ENCODE measurements around the gene OSGIN1.

Gene OSGIN1

DNA sequence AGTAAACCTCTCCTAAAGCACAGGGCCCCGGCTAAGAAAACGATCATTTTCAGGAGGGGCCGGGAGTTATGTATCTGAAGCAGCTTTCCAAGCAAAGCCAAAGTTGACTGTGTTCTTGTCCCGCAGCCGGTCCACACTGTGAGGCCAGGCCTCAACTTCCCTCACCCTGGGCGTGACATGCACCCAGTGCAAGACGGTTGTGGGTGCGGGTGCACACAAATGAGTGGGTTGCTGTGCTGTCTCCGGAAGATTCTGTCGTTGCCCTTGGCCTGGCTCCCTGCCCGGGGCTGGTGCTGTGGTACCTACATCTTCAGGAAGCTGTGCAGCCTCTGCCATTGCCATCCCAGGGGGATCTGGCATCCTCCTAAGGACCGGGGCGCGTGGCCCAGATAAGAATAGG, 37.5 kb upstream of the OSGIN1 start:
- no peak overlapping the region for H3K4me3 ChIP-seq (ENCODE audit: low read depth, low read length)
- no peak for TF ChIP-seq POLR2A (IDR thresholded peaks at IDR 0.05; ENCODE audit: extremely low read depth, insufficient read length)
- TF ChIP-seq MYC (IDR thresholded peaks at IDR 0.05; ENCODE audit: low read depth, low read length) = no peak
- TF ChIP-seq, protein P1, sequence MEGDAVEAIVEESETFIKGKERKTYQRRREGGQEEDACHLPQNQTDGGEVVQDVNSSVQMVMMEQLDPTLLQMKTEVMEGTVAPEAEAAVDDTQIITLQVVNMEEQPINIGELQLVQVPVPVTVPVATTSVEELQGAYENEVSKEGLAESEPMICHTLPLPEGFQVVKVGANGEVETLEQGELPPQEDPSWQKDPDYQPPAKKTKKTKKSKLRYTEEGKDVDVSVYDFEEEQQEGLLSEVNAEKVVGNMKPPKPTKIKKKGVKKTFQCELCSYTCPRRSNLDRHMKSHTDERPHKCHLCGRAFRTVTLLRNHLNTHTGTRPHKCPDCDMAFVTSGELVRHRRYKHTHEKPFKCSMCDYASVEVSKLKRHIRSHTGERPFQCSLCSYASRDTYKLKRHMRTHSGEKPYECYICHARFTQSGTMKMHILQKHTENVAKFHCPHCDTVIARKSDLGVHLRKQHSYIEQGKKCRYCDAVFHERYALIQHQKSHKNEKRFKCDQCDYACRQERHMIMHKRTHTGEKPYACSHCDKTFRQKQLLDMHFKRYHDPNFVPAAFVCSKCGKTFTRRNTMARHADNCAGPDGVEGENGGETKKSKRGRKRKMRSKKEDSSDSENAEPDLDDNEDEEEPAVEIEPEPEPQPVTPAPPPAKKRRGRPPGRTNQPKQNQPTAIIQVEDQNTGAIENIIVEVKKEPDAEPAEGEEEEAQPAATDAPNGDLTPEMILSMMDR (IDR thresholded peaks at IDR 0.05; ENCODE audit: low read depth, low read length) = no peak
- TF ChIP-seq, protein P2, sequence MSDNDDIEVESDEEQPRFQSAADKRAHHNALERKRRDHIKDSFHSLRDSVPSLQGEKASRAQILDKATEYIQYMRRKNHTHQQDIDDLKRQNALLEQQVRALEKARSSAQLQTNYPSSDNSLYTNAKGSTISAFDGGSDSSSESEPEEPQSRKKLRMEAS (IDR thresholded peaks at IDR 0.05; ENCODE audit: low read depth, low read length) = no peak
- no peak for DNase-seq (ENCODE audit: low read depth)

DNA sequence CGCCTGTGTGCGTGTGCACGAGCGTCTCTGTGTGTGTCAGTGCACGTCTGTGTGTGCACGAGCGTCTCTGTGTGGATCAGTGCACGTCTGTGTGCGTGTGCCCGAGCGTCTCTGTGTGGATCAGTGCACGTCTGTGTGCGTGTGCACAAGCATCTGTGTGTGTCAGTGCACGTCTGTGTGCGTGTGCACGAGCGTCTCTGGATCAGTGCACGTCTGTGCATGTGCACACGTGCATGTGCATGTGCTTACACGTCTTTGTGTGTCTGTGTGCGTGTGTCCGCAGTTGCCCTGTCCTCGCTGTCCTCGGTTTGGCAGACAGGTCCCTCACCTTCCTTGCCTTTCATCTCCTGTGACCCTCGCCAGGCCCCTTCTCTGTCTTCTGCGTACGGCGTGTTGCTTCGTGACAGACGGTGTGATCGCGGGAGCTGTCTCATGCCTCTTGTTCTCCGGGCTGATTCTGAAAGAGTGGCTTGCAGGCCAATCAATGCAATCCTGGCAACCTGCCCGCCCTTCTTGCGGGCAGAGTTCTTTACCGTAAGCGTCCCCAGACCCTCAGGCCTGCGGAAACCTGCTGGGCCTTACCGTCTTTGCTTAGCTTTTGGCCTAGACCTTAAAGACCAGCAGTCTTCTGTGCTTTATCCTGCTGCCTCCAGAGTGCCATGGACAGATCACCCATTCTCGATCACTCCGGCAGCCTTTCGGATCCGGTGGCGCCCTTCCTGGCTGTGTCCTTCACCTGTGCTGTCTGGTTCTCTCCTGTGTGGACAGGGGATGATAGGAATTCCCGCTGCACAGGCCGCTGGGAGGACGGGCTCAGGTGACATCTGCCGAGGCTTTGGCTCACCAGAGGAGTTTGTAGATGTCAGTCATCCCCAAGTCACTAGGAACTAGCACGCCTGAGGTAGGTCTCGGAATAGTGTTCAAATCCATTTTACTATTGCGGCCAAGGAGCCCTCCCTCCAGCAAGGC, 35.6 kb upstream of the OSGIN1 start:
- DNase-seq (ENCODE audit: low read depth) = no peak
- no peak overlapping the region for H3K4me3 ChIP-seq (ENCODE audit: low read depth, low read length)
- no peak for TF ChIP-seq MYC (IDR thresholded peaks at IDR 0.05; ENCODE audit: low read depth, low read length)
- TF ChIP-seq POLR2A (IDR thresholded peaks at IDR 0.05; ENCODE audit: extremely low read depth, insufficient read length) = no peak
- TF ChIP-seq, protein P1 (IDR thresholded peaks at IDR 0.05; ENCODE audit: low read depth, low read length) = no peak
- TF ChIP-seq, protein P2 (IDR thresholded peaks at IDR 0.05; ENCODE audit: low read depth, low read length) = no peak

DNA sequence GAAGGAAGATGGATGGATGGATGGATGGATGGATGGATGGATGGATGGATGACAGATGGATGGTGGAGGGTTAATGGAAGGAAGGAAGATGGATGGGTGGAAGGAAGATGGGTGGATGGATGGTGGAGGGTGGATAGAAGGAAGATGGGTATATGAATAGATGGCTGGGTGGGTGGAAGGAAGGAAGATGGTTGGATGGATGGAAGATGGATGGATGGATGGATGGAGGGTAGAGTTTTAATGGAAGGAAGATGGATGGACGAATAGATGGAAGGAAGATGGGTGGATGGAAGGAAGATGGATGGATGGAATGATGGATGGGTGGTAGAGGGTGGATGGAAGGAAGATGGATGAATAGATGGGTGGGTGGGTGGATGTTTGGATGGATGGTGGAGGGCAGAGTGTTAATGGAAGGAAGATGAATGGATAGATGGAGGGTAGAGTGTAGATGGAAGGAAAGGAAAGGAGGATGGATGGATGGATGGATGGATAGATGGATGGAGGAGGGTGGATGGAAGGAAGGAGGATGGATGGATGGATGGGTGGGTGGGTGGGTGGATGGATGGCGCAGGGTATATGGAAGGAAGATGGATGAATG, 32.0 kb upstream of the OSGIN1 start:
- TF ChIP-seq, protein P2 (IDR thresholded peaks at IDR 0.05; ENCODE audit: low read depth, low read length) = no peak
- TF ChIP-seq POLR2A (IDR thresholded peaks at IDR 0.05; ENCODE audit: extremely low read depth, insufficient read length) (no peak), MYC (IDR thresholded peaks at IDR 0.05; ENCODE audit: low read depth, low read length) (no peak)
- TF ChIP-seq, protein P1 (IDR thresholded peaks at IDR 0.05; ENCODE audit: low read depth, low read length) = no peak
- no peak overlapping the region for H3K4me3 ChIP-seq (ENCODE audit: low read depth, low read length)
- DNase-seq (ENCODE audit: low read depth) = no peak

DNA sequence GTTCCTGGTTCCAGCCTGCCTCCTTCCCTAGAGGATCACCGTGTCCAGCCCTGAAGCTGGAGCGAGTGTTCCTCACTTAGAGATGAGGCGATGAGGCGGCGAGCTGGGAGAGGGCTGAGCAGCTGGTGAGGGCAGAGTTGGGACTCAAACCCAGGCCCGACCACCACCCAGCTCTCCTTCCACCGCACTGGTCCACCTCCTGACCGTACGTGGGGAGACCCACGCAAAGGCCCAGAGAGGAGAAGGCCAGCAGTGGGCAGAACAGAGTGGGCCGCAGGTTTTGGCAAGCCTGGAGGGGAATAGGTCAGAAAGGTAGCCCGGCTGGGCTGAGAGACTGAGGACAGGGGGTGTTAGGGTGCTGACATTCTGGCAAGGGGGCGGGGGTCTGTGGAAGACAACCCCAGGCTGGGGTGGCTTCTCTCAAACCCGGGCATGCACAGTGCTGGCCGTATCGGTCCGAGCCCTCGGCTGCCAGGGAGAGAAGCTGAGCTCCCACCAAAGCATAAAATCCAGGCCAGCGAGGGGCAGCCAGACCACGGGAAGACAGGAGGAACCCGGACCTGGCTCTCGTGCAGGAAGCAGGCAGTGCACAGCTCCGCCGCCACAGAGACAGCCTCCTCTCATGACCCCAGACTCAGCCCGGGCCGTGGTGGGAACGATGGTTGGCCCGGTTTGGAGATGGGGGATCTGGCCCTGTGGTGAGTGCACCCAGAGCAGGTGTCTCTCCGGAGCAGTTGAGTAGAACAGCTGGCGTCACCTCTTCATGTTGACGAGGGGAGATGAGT, 29.3 kb upstream of the OSGIN1 start:
- TF ChIP-seq POLR2A (IDR thresholded peaks at IDR 0.05; ENCODE audit: extremely low read depth, insufficient read length) (no peak), MYC (IDR thresholded peaks at IDR 0.05; ENCODE audit: low read depth, low read length) (no peak)
- TF ChIP-seq, protein P2 (IDR thresholded peaks at IDR 0.05; ENCODE audit: low read depth, low read length) = no peak
- TF ChIP-seq, protein P1 (IDR thresholded peaks at IDR 0.05; ENCODE audit: low read depth, low read length) = no peak
- H3K4me3 ChIP-seq (ENCODE audit: low read depth, low read length) = no peak overlapping the region
- DNase-seq (ENCODE audit: low read depth) = no peak

DNA sequence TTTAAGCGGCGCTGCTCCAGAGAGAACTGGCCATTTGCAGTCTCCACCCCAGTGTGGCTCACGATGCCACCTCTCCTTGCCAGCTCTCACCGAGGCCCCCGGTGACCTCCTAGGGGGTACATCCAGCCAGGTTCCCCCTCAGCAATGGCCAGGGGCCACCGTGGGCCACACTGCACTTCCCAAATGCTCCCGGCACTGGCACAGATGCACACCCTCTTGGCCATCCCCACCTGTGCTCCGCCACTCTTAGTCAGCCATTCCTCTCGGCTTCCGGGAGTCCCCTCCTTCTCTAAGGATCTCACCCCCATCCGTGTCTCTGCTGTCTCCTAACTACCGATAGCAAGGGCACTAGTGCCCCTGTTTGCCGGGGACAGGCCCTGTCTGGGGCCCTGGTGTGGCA, 28.4 kb upstream of the OSGIN1 start:
- DNase-seq (ENCODE audit: low read depth) = no peak
- TF ChIP-seq MYC (IDR thresholded peaks at IDR 0.05; ENCODE audit: low read depth, low read length) = no peak
- TF ChIP-seq, protein P2 (IDR thresholded peaks at IDR 0.05; ENCODE audit: low read depth, low read length) = no peak
- TF ChIP-seq, protein P1 (IDR thresholded peaks at IDR 0.05; ENCODE audit: low read depth, low read length) = no peak
- no peak for TF ChIP-seq POLR2A (IDR thresholded peaks at IDR 0.05; ENCODE audit: extremely low read depth, insufficient read length)
- H3K4me3 ChIP-seq (ENCODE audit: low read depth, low read length) = no peak overlapping the region
